Glomerular endothelial cell (primary cell): ENCODE results near the gene PPOX. TPM values are rescaled to one million over a fixed set of nuclear protein-coding genes. Genes with fewer than 3 reads are reported as not detected.

ENCODE experiments used
- DNase-seq: peaks from one replicate; pipeline ENCODE4 v3.0.0-alpha.2; 2011; ENCODE audit warnings: low read depth, low spot score; ENCODE audit errors: extremely low read depth
- total RNA-seq: library from RNA; depleted of rRNA; stranded (reverse); fragments of >200 nt; gene quantifications from 2 replicates; pipeline ENCODE4 v1.2.3, GENCODE V29; 2015

Gene PPOX
- total RNA-seq, 1 donor from 2014 or later = 17.2 TPM

DNA sequence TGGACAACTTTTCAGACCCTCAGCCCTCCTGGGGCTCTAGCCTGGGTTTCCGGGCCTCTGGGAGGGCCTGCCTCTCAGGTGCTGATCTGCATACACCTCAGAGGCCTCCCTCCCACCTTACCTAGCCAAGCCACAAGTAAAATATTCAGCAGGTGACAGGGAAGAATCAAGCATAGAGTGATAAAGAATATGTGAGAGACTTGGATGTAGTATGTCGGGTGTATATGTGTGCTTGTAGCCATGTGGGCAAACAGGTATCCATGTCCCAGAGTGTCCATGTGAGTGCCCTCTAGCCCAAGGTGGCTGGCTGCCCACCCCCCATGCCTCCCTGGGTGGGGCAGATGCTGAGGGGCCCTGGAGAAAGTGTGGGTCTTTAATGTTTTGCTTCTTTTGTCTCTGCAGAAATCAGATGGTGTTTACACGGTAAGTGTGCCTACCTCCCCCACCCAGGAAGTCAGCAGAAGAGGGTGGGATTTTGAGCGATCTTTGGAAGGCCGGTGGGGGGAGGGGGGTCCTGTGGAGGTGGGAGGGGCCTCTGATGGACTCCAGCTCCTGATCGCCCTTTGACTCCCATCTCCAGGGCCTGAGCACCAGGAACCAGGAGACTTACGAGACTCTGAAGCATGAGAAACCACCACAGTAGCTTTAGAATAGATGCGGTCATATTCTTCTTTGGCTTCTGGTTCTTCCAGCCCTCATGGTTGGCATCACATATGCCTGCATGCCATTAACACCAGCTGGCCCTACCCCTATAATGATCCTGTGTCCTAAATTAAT lies 52.3 kb downstream of the PPOX start:
- no peak for DNase-seq

DNA sequence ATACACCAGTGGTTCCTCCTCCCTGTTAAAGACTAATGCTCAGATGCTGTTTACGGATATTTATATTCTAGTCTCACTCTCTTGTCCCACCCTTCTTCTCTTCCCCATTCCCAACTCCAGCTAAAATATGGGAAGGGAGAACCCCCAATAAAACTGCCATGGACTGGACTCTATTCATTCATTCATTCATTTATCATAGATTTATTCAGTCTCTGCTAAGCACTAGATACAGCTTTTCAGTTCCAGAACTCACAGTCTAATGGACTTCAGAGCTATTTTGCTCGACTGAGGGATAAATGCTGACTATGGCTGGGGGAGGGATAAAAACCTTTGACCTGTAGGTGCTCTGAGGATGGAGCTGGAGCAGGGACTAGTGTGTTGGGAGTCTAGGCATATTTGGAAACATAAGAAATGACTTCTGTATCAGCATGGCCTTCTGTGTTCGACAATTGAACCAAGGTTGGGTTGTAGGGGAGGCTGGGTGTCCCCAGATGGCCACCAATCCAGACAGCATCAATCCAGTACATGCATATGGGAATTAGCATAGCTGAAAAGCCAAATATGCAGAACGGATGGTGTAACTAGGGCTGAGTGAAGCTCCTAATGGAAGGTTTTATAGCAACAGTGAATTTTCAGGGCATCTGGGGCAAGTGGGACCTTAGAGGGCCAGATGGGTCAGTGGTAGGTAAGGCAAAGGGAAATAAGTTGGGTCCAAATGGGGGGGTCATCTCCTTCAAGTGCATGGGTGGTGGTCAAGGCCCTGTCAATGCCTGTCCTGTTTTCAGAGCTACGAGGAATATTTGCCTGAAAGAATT lies 53.1 kb downstream of the PPOX start:
- no peak for DNase-seq

DNA sequence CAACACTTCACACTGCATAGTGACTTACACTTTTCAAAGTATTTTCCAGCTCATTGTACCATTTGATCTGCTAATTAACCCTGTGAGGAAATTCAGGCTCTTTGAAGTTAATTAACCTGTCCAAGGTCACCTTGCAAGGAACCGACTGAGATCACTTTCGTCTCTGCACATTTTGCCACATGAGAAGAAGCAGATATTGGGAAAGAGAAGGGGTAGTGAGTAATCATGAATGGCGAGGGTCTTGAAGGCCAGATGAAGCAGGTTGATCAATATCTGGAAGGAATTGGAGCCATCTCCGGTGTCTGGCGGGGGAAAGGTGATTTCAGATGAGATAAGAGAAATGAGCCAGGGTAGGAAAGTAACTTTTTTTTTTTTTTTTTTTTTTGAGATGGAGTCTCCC lies 53.8 kb downstream of the PPOX start:
- no peak for DNase-seq

Other genes with a start within 250 kb of the PPOX start
- gene ITLN2, start 211.6 kb upstream of the PPOX start, total RNA-seq = not detected in 2 replicates
- 133 and 134 TPM in 2 replicates for gene F11R, start 145.3 kb upstream of the PPOX start, total RNA-seq
- gene TSTD1, start 127.5 kb upstream of the PPOX start, total RNA-seq = 0.82 and 7.1 TPM in 2 replicates
- 56.8 and 68.4 TPM in 2 replicates for gene USF1, start 120.4 kb upstream of the PPOX start, total RNA-seq
- not detected in 2 replicates for gene ARHGAP30, start 96.5 kb upstream of the PPOX start, total RNA-seq
- gene NECTIN4, start 76.9 kb upstream of the PPOX start, total RNA-seq = 0.76 TPM in 1 of 2 replicates, not detected in the other
- 5.3 and 7.2 TPM in 2 replicates for gene KLHDC9, start 68.1 kb upstream of the PPOX start, total RNA-seq
- gene PFDN2, start 48.4 kb upstream of the PPOX start, total RNA-seq = 63.0 and 78.2 TPM in 2 replicates
- gene NIT1, start 48.3 kb upstream of the PPOX start, total RNA-seq = 16.4 and 22.6 TPM in 2 replicates
- 35.5 and 43.8 TPM in 2 replicates for gene DEDD, start 33.8 kb upstream of the PPOX start, total RNA-seq
- 58.5 and 107 TPM in 2 replicates for gene UFC1, start 12.4 kb upstream of the PPOX start, total RNA-seq
- 9.8 and 13.1 TPM in 2 replicates for gene USP21, start 6.9 kb upstream of the PPOX start, total RNA-seq
- 38.4 and 43.5 TPM in 2 replicates for gene B4GALT3, start 11.1 kb downstream of the PPOX start, total RNA-seq
- gene ADAMTS4, start 32.6 kb downstream of the PPOX start, total RNA-seq = 16.6 and 23.8 TPM in 2 replicates
- gene NDUFS2, start 35.9 kb downstream of the PPOX start, total RNA-seq = 113 and 141 TPM in 2 replicates
- gene FCER1G, start 48.9 kb downstream of the PPOX start, total RNA-seq = 1.7 TPM in 1 of 2 replicates, not detected in the other
- gene APOA2, start 57.2 kb downstream of the PPOX start, total RNA-seq = not detected in 2 replicates
- 9.7 and 15.0 TPM in 2 replicates for gene TOMM40L, start 59.6 kb downstream of the PPOX start, total RNA-seq
- gene NR1I3, start 71.8 kb downstream of the PPOX start, total RNA-seq = not detected in 2 replicates
- not detected in 2 replicates for gene PCP4L1, start 92.3 kb downstream of the PPOX start, total RNA-seq
- 3.4 and 4.7 TPM in 2 replicates for gene MPZ, start 143.5 kb downstream of the PPOX start, total RNA-seq
- 69.4 and 92.9 TPM in 2 replicates for gene SDHC, start 148.0 kb downstream of the PPOX start, total RNA-seq
- gene CFAP126, start 201.4 kb downstream of the PPOX start, total RNA-seq = not detected in 2 replicates